Measurements from ENCODE around the gene MUC6. TPM values are rescaled to one million over a fixed set of nuclear protein-coding genes. Genes with fewer than 3 reads are reported as not detected.

Gene MUC6
- total and polyA plus RNA-seq, 2 of the 8 experiments (the other 6 are each of a cell fraction or from before 2014, with no cell fraction given): not detected

- TF ChIP-seq MAFK (IDR thresholded peaks at IDR 0.05; ENCODE audit: low read depth, low read length) (no peak), RXRA (IDR thresholded peaks at IDR 0.05; ENCODE audit: insufficient read depth, low read depth, low read length) (no peak), FOSL1 (IDR thresholded peaks at IDR 0.05; ENCODE audit: insufficient read depth, low read depth, low read length) (no peak), RAD21 (IDR thresholded peaks at IDR 0.05 in 1 of 2, conservative IDR thresholded peaks at IDR 0.05 in 1 of 2; ENCODE audit: low read depth in 2 of 2, low read length in 2 of 2) (no peak)
Observed at GRCh38 chr11:1085440-1086170, 49.1 kb upstream of the MUC6 start (continued).

Measured in H1 (cell line).